Measurements from ENCODE around the gene MDH1.

MDH1 gene

DNA sequence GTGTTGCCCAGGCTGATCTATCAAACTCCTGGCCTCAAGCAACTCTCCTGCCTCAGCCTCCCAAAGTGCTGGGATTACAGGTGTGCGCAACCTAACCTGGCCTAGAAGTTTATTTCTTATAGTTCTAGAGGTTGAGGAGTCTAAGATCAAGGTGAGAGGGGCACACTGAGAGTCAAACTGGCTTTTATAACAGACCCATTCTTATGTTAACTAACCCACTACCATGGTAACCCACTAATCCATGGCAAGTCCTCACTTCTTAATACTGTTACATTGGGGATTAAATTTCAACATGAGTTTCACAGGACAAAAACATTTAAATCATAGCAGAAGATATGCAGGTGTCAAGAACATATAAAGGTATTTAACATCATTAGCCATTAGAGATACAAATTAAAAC is 50.6 kb downstream of the MDH1 start:
- DNase-seq: no peak

DNA sequence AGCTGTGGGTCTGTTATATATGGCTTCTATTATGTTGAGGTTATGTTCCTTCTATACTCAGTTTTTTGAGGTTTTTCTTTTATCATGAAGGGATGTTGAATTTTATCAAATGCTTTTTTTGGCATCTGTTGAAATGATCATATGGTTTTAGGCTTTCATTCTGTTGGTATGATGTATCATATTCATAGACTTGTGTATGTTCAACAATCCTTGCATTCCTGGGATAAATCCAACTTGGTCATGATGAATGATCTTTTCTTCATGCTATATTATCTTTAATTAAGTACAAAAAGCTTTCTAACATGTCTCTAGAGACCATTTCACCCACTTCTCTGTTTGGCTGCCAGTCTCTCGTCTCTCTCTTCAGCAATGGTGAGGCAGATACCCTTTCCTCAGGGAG is 54.2 kb downstream of the MDH1 start:
- no peak for DNase-seq

DNA sequence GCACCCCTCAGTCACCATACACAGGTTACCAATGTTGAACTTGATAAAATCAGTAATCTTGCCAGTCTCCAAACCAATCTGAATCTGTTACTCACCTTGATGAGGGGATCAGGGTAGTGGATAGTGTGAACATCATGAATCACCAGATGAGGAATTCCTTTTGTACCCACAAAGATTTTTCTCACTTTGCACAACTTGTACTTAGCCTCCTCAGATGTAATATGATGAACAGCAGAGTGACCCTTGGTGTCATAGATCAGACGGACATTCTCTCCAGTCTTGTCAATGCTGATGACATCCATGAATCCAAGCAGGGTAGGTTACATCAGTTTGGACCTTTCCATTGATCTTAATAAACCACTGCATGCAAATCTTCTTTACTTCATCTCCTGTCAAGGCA is 54.7 kb downstream of the MDH1 start:
- DNase-seq: no peak

DNA sequence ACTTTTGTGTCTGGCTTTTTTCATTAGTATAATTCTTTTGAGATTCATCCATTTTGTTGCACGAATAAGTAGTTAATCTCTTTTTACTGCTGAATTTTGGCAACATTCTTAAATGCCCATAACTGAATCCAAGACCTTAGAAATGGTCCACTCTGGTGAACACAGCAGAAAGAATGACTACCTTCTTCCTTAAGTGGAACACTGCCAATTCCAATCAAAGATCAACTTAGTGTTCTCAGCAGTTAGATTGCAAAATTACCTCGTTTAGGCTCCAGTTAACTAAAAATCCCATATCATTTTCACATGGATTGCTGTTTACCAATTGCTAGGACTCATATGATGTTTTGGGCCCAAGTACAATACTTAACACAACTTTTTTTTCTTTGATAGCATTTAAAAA is 59.9 kb downstream of the MDH1 start:
- DNase-seq: no peak

DNA sequence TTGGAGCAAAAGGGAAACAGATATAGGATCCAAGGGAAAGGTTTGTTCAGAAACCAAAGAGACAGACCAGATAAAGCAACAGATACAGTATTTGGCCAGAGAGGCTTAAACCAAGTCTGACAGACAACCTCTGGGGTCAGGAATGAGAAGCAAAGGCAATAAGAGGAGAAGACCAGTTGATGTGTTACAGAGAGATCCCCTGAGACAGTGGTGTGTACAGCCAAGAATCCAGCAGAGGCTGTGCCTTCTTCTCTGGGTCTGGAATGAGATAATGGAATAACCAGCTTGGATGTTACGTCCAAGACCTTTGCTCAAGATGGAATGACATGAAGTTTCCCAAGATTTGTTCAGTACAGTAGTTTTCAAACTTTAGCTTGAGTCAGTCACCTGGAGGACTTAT is 61.1 kb downstream of the MDH1 start:
- DNase-seq: no peak

DNA sequence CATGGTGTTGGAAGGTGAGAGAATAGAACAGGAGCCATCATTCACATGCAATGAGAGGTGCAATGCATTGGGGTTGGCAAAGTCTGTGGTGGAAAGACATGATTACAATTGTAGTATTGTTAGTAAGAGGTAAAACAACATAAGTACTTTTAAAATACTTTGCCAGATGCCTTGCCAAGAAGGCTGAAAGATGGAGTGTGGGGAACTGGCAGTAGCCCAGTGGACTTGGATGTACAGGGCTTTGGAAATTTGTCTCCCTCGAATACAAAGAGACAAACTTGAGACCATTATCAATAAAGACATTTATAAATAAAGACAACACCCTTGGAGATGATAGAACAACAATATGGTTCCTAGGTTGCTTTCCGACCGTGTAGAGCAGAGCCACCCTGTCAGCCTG is 62.0 kb downstream of the MDH1 start:
- DNase-seq: no peak

DNA sequence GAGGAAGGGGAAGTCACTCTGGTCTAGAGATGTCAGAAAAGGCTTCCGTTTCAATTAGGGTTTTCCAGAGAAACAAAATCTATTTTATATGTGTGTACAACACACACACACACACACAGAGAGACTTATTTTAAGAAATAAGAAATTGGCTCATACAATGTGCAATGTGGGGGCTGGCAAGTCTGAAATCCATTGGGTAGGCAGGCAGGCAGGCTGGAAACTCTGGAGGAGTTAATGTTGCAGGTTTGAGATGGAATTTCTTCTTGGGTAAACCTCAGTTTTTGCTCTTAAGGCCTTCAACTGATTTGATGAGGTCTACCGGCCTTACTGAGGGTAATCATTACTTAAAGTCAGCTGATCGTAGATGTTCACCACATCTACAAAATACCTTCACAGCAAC is 62.6 kb downstream of the MDH1 start:
- no peak for DNase-seq

DNA sequence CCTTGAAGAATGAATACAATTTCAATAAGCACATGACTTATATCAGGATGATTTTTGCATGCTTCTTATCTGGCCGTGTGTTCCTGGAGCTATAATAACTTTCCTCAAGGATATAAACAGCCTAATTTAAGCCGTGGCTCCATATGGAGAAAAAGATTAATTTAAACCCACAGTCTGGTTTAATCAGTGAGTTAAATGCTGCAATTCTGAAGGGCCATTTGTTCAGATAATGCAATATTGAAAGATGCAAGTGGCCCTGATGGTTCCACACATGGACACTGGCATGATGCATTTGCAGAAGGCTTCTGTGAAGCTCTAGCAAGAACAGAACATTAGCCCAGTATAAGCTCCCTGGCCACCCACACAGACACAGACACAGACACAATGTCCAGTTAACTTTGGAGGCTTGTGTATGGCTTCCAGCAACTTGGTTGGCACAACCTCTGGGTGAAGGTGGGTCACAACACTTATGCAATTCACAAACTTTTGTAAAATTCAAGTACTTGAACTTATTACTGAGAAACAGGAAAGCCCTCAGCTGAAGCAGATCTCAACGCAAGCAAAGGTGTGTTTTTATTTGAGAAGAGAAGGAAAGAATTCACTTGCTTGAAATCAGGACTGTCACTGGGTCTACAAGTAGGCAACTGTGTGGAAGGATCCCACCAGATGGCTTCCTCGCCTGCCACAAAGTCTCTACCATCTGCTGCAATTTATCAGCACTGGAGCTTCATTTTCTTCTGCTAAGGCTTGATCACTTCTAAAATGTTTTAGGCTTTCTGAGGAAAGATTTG is 63.3 kb downstream of the MDH1 start:
- DNase-seq: no peak

DNA sequence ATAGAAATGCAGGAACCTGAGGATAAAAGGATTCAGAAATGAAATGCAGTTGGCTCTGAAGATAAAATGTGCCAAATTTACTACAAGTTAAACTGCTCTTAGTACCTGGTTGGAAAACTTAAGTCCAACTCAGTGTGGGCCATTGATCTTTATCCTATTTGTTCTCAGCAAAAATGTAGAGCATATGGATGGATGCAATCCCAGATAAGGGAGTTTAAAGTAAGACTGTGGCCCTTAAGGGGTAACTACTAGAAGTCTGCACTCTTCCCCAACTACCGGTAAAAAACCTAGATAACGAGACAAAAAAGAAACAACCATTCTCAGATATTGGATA is 63.9 kb downstream of the MDH1 start:
- no peak for DNase-seq

DNA sequence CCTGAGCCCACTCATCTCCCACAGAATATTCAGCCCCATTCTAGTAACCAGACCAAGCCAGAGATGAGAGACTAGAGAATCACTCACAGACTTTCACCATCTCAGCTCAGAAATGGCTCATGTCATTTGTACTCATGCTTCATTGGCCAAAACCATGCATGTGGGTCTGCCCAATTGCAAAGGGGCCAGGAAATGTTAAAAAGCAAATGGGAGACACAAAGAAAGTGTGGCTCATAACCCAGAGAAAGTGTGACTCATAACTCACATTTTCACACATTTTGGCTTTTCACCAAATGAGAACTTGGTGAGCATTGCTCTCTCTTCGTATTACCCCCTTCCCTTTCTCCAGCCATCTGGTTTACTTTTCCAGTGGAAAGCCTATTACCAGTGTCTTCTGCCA is 66.2 kb downstream of the MDH1 start:
- no peak for DNase-seq
